Spinal cord (tissue), 10 donors: Measurements from ENCODE around the gene PDE4B. TPM values are rescaled to one million over a fixed set of nuclear protein-coding genes. Genes with fewer than 3 reads are reported as not detected.
"Not testable (repeated sequence)": the region's sequence is repeated elsewhere in the genome, so short reads cannot be mapped to it uniquely, and the experiment has no call there.

Source experiments
- DNase-seq, 6 donors: peaks; one replicate each; pipeline versions ENCODE4 v3.0.0 to v3.0.0-alpha.2; 2013 to 2015; ENCODE audit warnings: low spot score in 6 of 6, low read depth in 4 of 6
- H3K27ac ChIP-seq: one replicate; pipeline ENCODE4 v1.5.1; 2013; ENCODE audit warnings: low read depth, low read length, control low read depth
- H3K27me3 ChIP-seq: one replicate; pipeline ENCODE4 v1.6.1; 2013; ENCODE audit warnings: low read length; ENCODE audit not compliant: control insufficient read depth, insufficient read depth
- H3K36me3 ChIP-seq: one replicate; pipeline ENCODE4 v1.6.1; 2013; ENCODE audit warnings: low read length; ENCODE audit not compliant: control insufficient read depth, insufficient read depth
- H3K4me1 ChIP-seq: one replicate; pipeline ENCODE4 v1.6.1; 2013; ENCODE audit warnings: low read length; ENCODE audit not compliant: control insufficient read depth, insufficient read depth
- H3K4me3 ChIP-seq: one replicate; pipeline ENCODE4 v1.5.1; 2013; ENCODE audit warnings: low read depth, low read length, control low read depth
- H3K9me3 ChIP-seq: one replicate; pipeline ENCODE4 v1.6.1; 2013; ENCODE audit warnings: low read length; ENCODE audit not compliant: control insufficient read depth, insufficient read depth
- WGBS: methylation state at CpG from one replicate; pipeline ENCODE4 v1.1.5; 2013; ENCODE audit warnings: missing lambda C conversion rate; ENCODE audit not compliant: insufficient coverage; 5-methylcytosine and 5-hydroxymethylcytosine counted together
- polyA plus RNA-seq, 2 donors: library from polyadenylated mRNA; unstranded; fragments of 120-200 nt; gene quantifications; one replicate each; pipeline ENCODE4 v1.2.1, GENCODE V29; 2013; ENCODE audit not compliant: insufficient read length in 2 of 2
- total RNA-seq, 2 donors: library from RNA; depleted of rRNA in 1 of 2; stranded (reverse); fragments of 120-200 nt in 1 of 2; fragments of >200 nt in 1 of 2; gene quantifications; one replicate each; pipeline versions ENCODE4 v1.2.3 to v1.2.4, GENCODE V29; 2013 to 2014
- donor health status: healthy.

Gene PDE4B
- total and polyA plus RNA-seq, 4 donors, result 57.7 to 181 (median 90.7) TPM

DNA sequence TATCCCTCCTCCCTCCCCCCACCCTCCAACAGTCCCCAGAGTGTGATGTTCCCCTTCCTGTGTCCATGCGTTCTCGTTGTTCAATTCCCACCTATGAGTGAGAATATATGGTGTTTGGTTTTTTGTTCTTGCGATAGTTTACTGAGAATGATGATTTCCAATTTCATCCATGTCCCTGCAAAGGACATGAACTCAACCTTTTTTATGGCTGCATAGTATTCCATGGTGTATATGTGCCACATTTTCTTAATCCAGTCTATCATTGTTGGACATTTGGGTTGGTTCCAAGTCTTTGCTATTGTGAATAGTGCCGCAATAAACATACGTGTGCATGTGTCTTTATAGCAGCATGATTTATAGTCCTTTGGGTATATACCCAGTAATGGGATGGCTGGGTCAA, 311.4 kb downstream of the PDE4B start:
- not testable (repeated sequence) for DNase-seq, H3K27ac ChIP-seq
- no CpG with 5 or more reads among the region's 5 CpGs for WGBS

DNA sequence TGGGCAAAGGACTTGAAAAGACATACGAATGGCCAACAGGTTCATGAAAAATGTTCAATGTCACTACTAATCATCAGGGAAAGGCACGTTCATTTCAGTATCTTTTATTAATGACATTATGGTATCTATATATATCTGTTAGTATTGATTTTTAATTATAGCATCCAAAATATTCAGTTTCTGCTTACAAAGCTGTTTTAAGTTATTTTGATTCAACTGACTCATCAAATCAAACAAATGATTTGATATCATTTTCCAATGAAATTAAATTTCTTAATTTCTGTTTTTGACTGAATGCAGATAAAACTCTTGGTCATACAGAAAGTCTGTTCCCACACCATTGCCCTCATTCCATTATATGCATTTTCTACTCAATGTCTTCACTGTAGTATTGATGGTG, 315.9 kb downstream of the PDE4B start:
- no CpG with 5 or more reads among the region's 2 CpGs for WGBS
- no peak for DNase-seq
- no peak overlapping the region for H3K4me3 ChIP-seq

More for the DNA sequence above, 311.4 kb downstream of the PDE4B start:
- H3K4me1 ChIP-seq, H3K36me3 ChIP-seq, H3K4me3 ChIP-seq, H3K27me3 ChIP-seq, H3K9me3 ChIP-seq: not testable (repeated sequence)

DNA sequence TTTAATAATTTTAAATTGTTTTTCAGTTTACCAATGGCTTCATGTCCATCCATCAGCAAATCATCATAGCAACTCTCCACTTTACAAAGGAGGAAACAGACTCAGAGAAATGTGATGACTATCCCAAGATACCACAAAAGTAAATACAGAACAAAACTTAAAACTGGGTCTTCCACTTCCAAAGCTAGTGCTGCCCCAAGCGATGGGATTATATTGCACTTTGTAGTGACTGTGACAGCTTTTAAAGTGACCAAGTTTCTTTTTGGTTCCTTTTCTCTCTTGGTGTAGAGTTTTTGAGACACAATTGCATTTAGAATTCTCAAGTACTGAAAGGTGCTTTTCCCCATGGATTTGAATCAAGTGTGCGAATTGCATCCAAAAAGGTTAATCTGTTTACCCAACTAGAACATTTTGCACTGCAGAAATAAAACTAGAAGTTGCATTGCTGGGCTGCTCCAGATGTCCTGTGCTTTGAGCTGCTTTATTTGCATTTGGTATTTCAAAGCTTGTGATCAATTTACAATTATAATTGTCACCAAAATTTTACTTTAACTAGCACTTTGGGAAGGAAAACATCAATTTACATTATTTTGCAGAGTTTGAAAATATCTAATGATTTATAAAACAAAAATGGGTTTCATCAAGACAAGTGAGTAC, 320.2 kb downstream of the PDE4B start:
- Histone ChIP-seq H3K36me3 (no peaks in the 10 kb centered on the region), H3K4me3 (no peak overlapping the region), H3K4me1 (no peaks in the 10 kb centered on the region), H3K27me3 (no peaks in the 10 kb centered on the region), H3K9me3 (no peaks in the 10 kb centered on the region), H3K27ac (no peak overlapping the region)
- no peak for DNase-seq
- 33% methylated on average over 1 of the region's 2 CpGs for WGBS

More for the DNA sequence above, 315.9 kb downstream of the PDE4B start:
- Histone ChIP-seq H3K4me1 (no peaks in the 10 kb centered on the region), H3K27me3 (no peaks in the 10 kb centered on the region), H3K9me3 (no peaks in the 10 kb centered on the region), H3K27ac (no peak overlapping the region), H3K36me3 (no peaks in the 10 kb centered on the region)

DNA sequence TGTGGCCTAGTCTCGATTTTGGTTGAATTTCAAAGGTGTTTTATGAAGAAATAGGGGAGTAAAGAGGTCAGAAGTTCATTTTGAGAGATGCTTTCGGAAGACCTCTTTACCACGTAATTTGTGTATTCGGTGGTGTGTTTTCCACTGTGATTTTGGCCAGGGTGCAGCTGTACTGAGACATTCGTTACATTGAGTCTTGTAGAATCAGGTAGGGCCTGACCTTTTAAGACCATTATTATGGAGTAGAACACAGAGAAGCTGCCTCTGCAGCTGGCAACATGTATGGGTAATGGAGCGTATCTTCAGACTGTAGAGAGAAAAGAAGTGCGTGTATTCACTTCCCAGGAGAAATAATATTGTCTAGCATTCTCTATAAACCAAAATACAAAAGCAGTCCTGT, 326.5 kb downstream of the PDE4B start:
- no peak overlapping the region for H3K4me3 ChIP-seq
- no peak for DNase-seq
- 87% methylated on average over 5 of the region's 7 CpGs for WGBS
- no peak overlapping the region for H3K27ac ChIP-seq
- no peaks in the 10 kb centered on the region for H3K4me1 ChIP-seq
- H3K9me3 ChIP-seq, result no peaks in the 10 kb centered on the region
- H3K36me3 ChIP-seq, result no peaks in the 10 kb centered on the region
- no peaks in the 10 kb centered on the region for H3K27me3 ChIP-seq

DNA sequence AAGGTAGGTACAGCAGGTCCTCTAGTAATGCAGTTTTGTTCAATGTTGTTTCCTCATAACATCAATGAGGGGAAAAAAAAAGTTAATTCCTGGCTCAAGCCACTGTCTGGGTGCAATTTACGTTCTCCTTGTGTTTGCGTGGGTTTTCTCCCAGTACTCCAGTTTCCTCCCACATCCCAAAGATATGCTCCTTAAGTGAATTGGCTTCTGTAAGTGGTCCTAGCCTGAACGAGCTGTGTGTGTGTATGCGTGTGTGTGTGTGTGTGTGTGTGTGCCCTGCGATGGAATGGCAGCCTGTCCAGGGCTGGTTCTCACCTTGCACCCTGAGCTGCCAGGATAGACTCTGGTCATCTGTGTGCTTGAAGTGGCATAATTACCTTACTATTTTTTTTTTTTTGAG, 332.0 kb downstream of the PDE4B start:
- Histone ChIP-seq H3K27ac (no peak overlapping the region), H3K27me3 (no peaks in the 10 kb centered on the region), H3K9me3 (no peaks in the 10 kb centered on the region), H3K4me1 (no peaks in the 10 kb centered on the region), H3K36me3 (no peaks in the 10 kb centered on the region), H3K4me3 (no peak overlapping the region)
- no peak for DNase-seq
- WGBS, result 42% methylated on average over 2 of the region's 5 CpGs

DNA sequence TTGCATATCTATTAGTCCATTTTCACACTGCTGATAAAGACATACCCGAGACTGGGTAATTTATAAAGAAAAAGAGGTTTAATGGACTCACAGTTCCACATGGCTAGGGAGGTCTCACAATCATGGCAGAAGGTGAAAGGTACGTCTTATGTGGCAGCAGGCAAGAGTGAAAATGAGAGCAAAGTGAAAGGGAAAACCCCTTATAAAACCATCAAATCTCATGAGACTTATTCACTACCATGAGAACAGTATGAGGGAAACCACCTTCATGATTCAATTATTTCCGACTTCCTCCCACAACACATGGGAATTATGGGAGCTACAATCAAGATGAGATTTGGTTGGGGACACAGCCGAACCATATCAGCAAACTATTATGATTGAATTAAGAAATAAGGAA, 335.9 kb downstream of the PDE4B start:
- no CpG with 5 or more reads among the region's 4 CpGs for WGBS
- DNase-seq, H3K27ac ChIP-seq, H3K4me1 ChIP-seq, H3K36me3 ChIP-seq, H3K27me3 ChIP-seq, H3K9me3 ChIP-seq, H3K4me3 ChIP-seq: not testable (repeated sequence)

DNA sequence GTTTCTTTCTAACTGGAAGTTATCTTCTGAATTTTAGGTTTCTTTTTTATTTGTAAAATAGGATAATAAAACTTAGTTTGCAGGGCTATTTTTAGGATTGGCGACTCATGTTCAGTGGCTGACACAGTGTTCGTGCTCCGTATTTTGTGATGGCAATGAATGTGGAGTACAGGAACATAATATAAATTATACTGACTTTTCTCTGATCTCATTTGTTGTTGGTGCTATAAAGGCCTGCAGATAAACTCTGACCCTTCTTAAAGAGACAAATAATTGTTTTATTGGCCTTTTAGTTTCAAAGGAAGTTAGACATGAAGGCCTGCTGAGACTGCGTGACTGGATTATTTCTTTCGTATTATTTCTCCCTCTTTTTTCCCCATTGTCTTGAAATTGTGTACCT, 339.6 kb downstream of the PDE4B start:
- Histone ChIP-seq H3K4me3 (no peak overlapping the region), H3K36me3 (no peaks in the 10 kb centered on the region), H3K27ac (no peak overlapping the region), H3K4me1 (no peaks in the 10 kb centered on the region), H3K9me3 (no peaks in the 10 kb centered on the region), H3K27me3 (no peaks in the 10 kb centered on the region)
- no peak for DNase-seq
- 90% methylated on average over 2 of the region's 5 CpGs for WGBS

DNA sequence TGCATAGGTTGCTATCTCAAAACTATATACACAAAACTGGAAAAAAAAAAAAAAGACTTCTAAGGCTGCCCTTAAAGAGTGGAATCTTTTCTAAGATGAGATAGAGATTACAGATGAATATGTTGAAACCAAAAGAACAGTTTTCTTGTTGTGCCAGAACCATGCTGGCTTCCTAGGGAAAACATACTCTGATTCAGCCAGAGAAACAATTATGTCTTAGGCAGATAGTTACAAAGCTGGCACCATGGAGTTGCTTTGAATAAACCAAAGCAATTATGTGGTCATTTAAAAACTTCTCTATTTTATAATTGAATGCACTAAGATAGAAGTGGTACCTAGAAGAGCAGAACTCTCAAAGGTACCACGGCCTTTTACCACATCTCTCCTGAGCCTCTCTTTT, 341.3 kb downstream of the PDE4B start:
- no CpG with 5 or more reads among the region's 1 CpG for WGBS
- H3K4me3 ChIP-seq, result no peak overlapping the region
- no peaks in the 10 kb centered on the region for H3K4me1 ChIP-seq
- no peaks in the 10 kb centered on the region for H3K9me3 ChIP-seq
- no peaks in the 10 kb centered on the region for H3K27me3 ChIP-seq
- no peaks in the 10 kb centered on the region for H3K36me3 ChIP-seq
- no peak overlapping the region for H3K27ac ChIP-seq
- DNase-seq, result no peak

DNA sequence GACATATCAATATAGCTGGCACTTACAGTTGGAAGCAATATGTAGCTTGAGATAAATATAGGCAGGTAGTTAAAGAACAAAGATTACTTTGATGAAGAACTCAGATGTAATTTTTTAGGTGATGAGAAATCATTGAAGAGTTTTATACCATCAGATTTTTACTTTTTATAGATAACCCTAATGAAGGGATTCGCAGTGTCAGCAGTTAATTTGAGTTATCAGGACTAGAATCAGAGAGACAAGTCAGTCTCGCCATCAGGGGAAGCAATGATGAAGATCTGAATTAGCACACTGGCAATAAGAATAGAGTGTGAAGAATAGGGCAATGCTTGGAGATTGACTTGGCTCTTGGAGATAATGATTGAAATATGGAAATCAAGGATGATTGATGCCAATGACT, 342.5 kb downstream of the PDE4B start:
- H3K4me1 ChIP-seq, result no peaks in the 10 kb centered on the region
- no peak for DNase-seq
- H3K27ac ChIP-seq, result no peak overlapping the region
- H3K9me3 ChIP-seq, result no peaks in the 10 kb centered on the region
- H3K4me3 ChIP-seq, result no peak overlapping the region
- WGBS, result 100% methylated on average over 1 of the region's 2 CpGs
- no peaks in the 10 kb centered on the region for H3K36me3 ChIP-seq
- H3K27me3 ChIP-seq, result no peaks in the 10 kb centered on the region

DNA sequence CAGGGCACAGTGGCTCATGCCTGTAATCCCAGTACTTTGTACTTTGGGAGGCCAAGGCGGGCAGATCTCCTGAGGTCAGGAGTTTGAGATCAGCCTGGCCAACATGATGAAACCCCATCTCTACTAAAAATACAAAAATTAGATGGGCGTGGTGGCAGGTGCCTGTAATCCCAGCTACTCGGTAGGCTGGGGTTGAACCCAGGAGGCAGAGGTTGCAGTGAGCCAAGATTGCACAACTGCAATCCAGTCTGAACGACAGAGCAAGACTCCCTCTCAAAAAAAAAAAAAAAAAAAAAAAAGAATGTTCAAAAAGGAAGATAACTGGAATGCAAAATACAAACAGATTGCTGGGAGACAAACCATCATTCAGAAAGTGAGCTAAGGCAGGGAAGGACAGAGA, 343.7 kb downstream of the PDE4B start:
- H3K27me3 ChIP-seq, H3K4me1 ChIP-seq, H3K36me3 ChIP-seq, H3K27ac ChIP-seq, DNase-seq, H3K9me3 ChIP-seq, H3K4me3 ChIP-seq: not testable (repeated sequence)
- WGBS, result 100% methylated on average over 1 of the region's 4 CpGs
